Panc1 (cell line): ENCODE measurements around the gene LRBA. TPM values are rescaled to one million over a fixed set of nuclear protein-coding genes. Genes with fewer than 3 reads are reported as not detected.

Experiments
- ATAC-seq: fragments of 200-7000 bp; cut with Tn5 transposase; 2 replicates; pipeline ENCODE4 v1.9.1; 2020; ENCODE audit warnings: mild to moderate bottlenecking, moderate library complexity
- BruUV-seq: library from RNA; stranded (reverse); fragments of 400-500 nt; replicated peaks from 2 replicates; lab custom pipeline; 2021; lab: Mats Ljungman, UMichigan
- CTCF ChIA-PET: fragments of 300-600 bp; sonication (Branson Sonifier 250); formaldehyde crosslinking; loops from one replicate; lab custom pipeline; 2022; ENCODE audit warnings: antibody characterized with exemption; lab: Charles Lee
- POLR2A ChIA-PET: fragments of 300-600 bp; sonication (Branson Sonifier 250); formaldehyde crosslinking; loops from one replicate; lab custom pipeline; 2022; ENCODE audit warnings: antibody characterized with exemption; lab: Charles Lee
- DNase-seq: peaks from one replicate; pipeline ENCODE4 v3.0.0-alpha.2; 2010; ENCODE audit warnings: low read depth, low spot score
- H3K27ac ChIP-seq: 2 replicates; pipeline ENCODE4 v1.5.1; 2011; ENCODE audit warnings: mild to moderate bottlenecking, low read length, inconsistent platforms
- H3K27me3 ChIP-seq: fragments of 200-500 bp; sonication (Bioruptor generic); 2 replicates; pipeline ENCODE4 v1.6.0; 2014; ENCODE audit warnings: low read length, inconsistent platforms; ENCODE audit not compliant: control insufficient read depth, insufficient read depth
- H3K36me3 ChIP-seq: fragments of 200-500 bp; sonication (Bioruptor generic); 2 replicates; pipeline ENCODE4 v1.5.1; 2014; ENCODE audit warnings: inconsistent platforms, mild to moderate bottlenecking, low read length, moderate library complexity; ENCODE audit not compliant: control insufficient read depth, insufficient read depth
- H3K4me1 ChIP-seq: 2 replicates; pipeline ENCODE4 v1.5.1; 2011; ENCODE audit warnings: inconsistent platforms, mild to moderate bottlenecking, low read length, moderate library complexity; ENCODE audit not compliant: control insufficient read depth, insufficient read depth
- H3K4me3 ChIP-seq, 2 experiments: 2 replicates each; pipeline ENCODE4 v1.5.1; 2011 to 2012; ENCODE audit warnings: low read depth in 2 of 2, low read length in 2 of 2, mild to moderate bottlenecking in 2 of 2, inconsistent platforms in 1 of 2, moderate library complexity in 1 of 2
- H3K9me3 ChIP-seq: fragments of 200-500 bp; sonication (Bioruptor generic); 2 replicates; pipeline ENCODE4 v1.5.1; 2014; ENCODE audit warnings: low read depth, mild to moderate bottlenecking, inconsistent platforms, low read length, moderate library complexity; ENCODE audit not compliant: control insufficient read depth, insufficient read depth
- POLR2AphosphoS5 ChIP-seq: IDR thresholded peaks from 2 replicates; pipeline ENCODE4 v1.6.1; 2012; ENCODE audit warnings: mild to moderate bottlenecking, low read depth, low read length, moderate library complexity
- REST ChIP-seq, 2 experiments: IDR thresholded peaks; 2 replicates each; pipeline ENCODE4 v1.6.1; 2011 to 2012; ENCODE audit warnings: low read depth in 2 of 2, control low read depth in 1 of 2, low read length in 1 of 2, mild to moderate bottlenecking in 1 of 2, moderate library complexity in 1 of 2; ENCODE audit not compliant: insufficient read depth in 1 of 2
- SIN3A ChIP-seq: IDR thresholded peaks from 2 replicates; pipeline ENCODE4 v1.6.1; 2012; ENCODE audit warnings: low read depth, mild to moderate bottlenecking, low read length, moderate library complexity, borderline replicate concordance; ENCODE audit not compliant: insufficient read depth
- TCF7L2 ChIP-seq: IDR thresholded peaks from 2 replicates; pipeline ENCODE4 v1.6.1; 2011; ENCODE audit warnings: mild to moderate bottlenecking, low read depth, low read length, inconsistent platforms
- in situ Hi-C: cut with HindIII; loops from 2 replicates; pipeline ENCODE4 v1.10.0; 2016; ENCODE audit warnings: low sequenced_read_pairs, low pct_unique_long_range_greater_than_20kb
- intact Hi-C: fragments of 100-400 bp; cut with micrococcal nuclease; formaldehyde crosslinking; loops from one replicate; pipeline ENCODE4 v1.10.0; 2022; ENCODE audit not compliant: unreplicated experiment
- total RNA-seq: library from RNA; stranded (reverse); gene quantifications from one replicate; pipeline ENCODE4 v1.2.1, GENCODE V29; 2021; ENCODE audit not compliant: unreplicated experiment
- TF ChIP-seq, protein P1 (sequence below): fragments of 450-650 bp; IDR thresholded peaks from 2 replicates; pipeline ENCODE4 v1.5.1; 2017; ENCODE audit warnings: mild to moderate bottlenecking

LRBA gene
- total RNA-seq, 1 experiment from 2014 or later = 26.4 TPM

GRCh38 chr4:150656891-150657290, 358.2 kb downstream of the LRBA start:
- ATAC-seq (no peak), DNase-seq (no peak)
- POLR2A ChIA-PET = no interaction called here
- Histone ChIP-seq H3K9me3 (no peaks in the 10 kb centered on the region), H3K36me3 (no peaks in the 10 kb centered on the region), H3K4me3 (no peak overlapping the region), H3K27me3 (no peaks in the 10 kb centered on the region), H3K27ac (no peak overlapping the region), H3K4me1 (no peaks in the 10 kb centered on the region)
- in situ Hi-C loops (no loop called here), intact Hi-C loops (no loop called here)
- CTCF ChIA-PET = no interaction called here
- no TSS peak for BruUV-seq
- TF ChIP-seq TCF7L2 (no peak), POLR2AphosphoS5 (no peak), REST (IDR thresholded peaks at IDR 0.05; ENCODE audit: insufficient read depth in 1 of 2, low read depth in 2 of 2, low read length in 1 of 2) (no peak), SIN3A (no peak)
- TF ChIP-seq, protein P1, sequence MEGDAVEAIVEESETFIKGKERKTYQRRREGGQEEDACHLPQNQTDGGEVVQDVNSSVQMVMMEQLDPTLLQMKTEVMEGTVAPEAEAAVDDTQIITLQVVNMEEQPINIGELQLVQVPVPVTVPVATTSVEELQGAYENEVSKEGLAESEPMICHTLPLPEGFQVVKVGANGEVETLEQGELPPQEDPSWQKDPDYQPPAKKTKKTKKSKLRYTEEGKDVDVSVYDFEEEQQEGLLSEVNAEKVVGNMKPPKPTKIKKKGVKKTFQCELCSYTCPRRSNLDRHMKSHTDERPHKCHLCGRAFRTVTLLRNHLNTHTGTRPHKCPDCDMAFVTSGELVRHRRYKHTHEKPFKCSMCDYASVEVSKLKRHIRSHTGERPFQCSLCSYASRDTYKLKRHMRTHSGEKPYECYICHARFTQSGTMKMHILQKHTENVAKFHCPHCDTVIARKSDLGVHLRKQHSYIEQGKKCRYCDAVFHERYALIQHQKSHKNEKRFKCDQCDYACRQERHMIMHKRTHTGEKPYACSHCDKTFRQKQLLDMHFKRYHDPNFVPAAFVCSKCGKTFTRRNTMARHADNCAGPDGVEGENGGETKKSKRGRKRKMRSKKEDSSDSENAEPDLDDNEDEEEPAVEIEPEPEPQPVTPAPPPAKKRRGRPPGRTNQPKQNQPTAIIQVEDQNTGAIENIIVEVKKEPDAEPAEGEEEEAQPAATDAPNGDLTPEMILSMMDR = no peak; the same call in 1 of the 2 replicates

GRCh38 chr4:150650751-150651150, 364.3 kb downstream of the LRBA start:
- H3K27me3 ChIP-seq = no peaks in the 10 kb centered on the region
- H3K9me3 ChIP-seq = no peaks in the 10 kb centered on the region
- TF ChIP-seq REST (IDR thresholded peaks at IDR 0.05; ENCODE audit: insufficient read depth in 1 of 2, low read depth in 2 of 2, low read length in 1 of 2) (no peak), POLR2AphosphoS5 (no peak), SIN3A (no peak), TCF7L2 (no peak)
- TF ChIP-seq, protein P1 = no peak
- ATAC-seq (no peak), DNase-seq (no peak)
- POLR2A ChIA-PET = no interaction called here
- CTCF ChIA-PET = no interaction called here
- H3K27ac ChIP-seq = no peak overlapping the region
- no peaks in the 10 kb centered on the region for H3K36me3 ChIP-seq
- no peak overlapping the region for H3K4me3 ChIP-seq
- BruUV-seq = no TSS peak
- intact Hi-C loops (no loop called here), in situ Hi-C loops (no loop called here)
- no peaks in the 10 kb centered on the region for H3K4me1 ChIP-seq
